GM19239 (cell line): Measurements from ENCODE around the gene BATF.

ENCODE experiments used
- DNase-seq: peaks from one replicate; pipeline ENCODE4 v3.0.0; 2011; ENCODE audit warnings: low spot score; ENCODE audit not compliant: insufficient read length
- FAIRE-seq: peaks from 2 replicates; lab custom pipeline; 2011; peaks lifted over from hg19 to GRCh38; lab: Jason Lieb, UNC

Gene BATF

DNA sequence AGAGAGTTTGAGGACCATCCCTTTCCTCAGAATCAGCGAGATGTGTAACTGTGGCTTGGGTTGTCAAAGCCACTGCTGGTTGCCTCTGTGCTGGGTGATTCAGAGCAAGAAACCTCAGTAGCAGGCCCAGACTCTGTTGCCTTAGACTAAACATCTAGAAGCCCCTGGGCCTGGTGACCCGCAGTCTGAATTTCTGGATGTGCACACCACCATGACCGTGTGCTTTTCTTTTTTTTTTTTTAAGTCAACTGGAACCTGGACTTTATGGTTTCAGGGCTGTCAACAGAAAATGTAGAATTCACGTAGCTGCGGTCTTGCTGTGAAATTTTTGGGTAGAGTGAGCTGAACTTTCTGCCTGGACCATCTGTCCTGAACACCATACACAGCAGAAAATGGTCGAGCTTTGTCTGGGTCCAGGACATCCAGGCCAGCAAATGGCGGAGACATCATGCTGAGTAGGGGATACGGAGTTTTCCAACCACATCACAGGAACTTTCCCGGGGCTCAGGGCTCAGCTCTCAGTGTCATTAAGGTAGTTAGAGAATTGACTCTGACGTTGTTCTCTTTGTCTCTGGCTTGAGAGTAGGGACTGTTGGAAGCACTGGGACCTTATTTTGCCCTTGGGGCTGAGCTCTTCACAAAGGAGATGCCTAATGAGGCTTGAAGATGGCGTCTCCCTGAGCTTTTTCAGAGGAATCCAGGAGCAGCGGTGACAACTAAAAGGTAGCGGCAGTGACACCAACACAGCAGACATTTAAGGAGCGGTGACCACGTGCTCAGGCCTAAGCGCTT, 23.0 kb upstream of the BATF start:
- DNase-seq (no peak), FAIRE-seq (peak; percentile 91)

- DNase-seq (no peak), FAIRE-seq (peak; percentile 64)
These were observed 21.2 kb upstream of the BATF start for GRCh38 chr14:75501080-75501479.

DNA sequence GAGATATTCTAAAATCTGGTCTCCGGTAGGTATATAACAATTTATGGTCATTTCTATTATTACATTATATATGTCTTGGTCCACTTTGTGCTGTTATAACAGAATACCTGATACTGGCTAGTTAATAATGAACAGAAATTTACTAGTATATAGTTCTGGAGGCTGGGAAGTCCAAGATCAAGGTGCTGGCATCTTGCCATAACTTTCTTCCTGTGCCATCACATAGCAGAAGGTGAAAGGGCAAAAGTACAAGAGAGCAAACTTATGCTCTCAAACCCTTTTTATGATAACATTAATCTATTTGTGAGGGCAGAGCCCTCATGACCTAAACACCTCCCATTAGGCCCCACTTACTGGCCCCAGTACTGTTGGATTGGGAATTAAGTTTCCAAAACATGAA, 17.9 kb upstream of the BATF start:
- FAIRE-seq (no peak), DNase-seq (no peak)

GRCh38 chr14:75506930-75507329, 15.3 kb upstream of the BATF start:
- FAIRE-seq (no peak), DNase-seq (no peak)

DNA sequence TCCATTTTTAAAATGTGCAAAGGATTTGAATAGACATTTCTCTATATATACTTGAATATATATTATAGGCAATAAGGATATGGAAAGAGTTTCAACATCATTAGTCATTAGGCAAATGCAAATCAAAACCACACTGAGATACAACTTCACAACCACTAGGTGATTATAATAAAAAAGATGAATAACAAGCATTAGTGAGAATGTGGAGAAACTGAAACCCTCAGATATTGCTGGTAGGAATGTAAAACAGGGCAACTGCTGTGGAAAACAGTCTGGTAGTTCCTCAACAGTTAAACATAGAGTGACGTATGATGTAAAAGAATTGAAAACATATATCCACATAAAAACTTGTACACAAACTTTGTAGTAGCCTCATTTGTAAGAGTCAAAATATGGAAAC, 11.7 kb upstream of the BATF start:
- FAIRE-seq (no peak), DNase-seq (no peak)

DNA sequence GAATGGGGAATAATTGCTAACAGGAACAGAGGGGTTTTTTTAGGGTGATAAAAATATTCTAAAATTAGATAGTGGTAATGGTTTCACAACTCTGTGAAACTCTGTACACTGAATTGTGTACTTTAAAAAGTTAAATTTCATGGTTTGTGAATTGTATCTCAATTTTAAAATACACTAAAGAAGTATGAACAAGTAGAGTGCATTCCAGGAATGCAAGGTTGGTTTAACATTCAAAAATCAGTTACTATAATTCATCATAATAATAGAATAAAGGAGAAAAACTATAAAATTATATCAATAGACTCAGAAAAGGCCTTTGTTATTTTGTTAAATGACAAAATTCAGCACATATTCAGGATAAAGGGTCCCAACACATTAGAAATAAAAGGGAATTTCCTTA, 11.1 kb upstream of the BATF start:
- DNase-seq: no peak
- no peak for FAIRE-seq

DNA sequence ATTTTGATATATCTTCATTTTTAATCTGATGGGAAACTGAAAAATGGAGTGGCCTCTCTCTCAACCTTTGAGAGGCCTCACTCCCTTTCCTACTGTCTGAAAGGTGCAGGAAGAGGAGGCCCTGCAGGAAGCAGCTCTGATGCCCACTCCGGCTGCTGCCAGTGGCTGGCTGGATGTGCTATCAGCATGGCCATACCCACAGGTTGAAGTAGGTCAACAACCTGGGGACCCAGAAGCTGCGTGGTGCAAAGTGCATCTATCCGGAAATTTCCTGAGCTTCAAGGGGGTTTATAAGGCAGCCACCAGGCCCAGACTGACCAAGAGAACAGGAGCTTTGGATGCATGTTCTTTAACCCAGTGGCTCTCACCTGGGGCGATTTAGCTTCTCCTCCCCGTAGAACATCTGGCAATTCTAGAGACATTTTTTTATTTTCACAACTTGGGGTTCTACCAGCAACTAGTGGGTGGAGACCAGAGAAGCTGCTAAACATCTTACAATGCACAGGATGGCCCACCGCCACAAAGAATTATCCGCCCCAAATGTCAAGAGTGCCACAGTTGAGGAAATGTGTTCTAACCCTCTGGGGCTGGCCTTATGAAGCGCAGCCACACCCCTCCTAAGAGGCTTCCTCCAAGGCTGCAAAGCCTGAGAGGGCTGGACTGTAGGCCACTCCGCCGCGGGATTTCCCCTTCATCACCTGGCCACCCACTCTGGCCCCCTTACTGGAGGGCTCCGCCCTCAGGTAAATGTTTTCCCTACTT, 8.2 kb upstream of the BATF start:
- FAIRE-seq: no peak

GRCh38 chr14:75514673-75515628, 7.3 kb upstream of the BATF start:
- FAIRE-seq (peak; percentile 97), DNase-seq (no peak)

More for the DNA sequence above, 8.2 kb upstream of the BATF start:
- no peak for DNase-seq

DNA sequence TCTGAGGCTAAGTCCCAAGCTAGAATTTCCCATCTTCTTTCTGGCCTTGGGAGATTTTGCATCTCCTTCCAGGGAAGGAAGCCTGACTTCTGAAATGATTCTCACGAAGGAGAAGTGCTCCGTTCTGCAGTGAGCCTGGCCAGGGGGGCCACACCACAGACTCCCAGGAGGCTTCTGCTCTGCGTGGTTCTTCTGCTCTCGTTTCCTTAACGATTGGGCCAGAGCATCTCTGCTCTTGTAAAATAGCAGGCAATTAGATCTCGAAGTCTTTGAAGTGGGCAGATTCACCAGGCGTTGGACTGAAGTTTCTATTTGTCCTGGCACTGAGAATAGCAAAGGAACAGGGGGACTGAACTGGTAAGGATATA, 6.7 kb upstream of the BATF start:
- no peak for FAIRE-seq
- no peak for DNase-seq

DNA sequence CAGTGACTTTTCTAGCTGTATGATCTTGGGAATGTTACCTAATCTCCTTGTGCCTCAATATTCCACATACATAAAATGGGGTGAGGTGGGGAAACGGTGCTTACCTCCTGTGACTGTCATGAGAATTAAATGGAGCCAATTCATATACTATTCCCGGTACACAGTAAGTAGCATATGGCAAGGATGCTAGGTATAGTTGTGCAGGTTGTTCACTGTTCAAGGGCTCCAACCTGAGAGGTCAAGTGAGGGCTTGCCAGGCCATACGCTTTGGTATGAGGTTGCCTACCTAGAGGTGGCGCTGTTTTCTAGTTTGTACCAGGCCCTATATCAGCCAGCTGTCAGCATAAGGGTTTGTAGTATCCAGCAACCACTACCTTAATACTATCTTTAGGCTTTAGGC, 3.6 kb upstream of the BATF start:
- FAIRE-seq (peak; percentile 54), DNase-seq (no peak)

- FAIRE-seq: peak; percentile 61
- DNase-seq: no peak
These were observed 2.9 kb upstream of the BATF start for GRCh38 chr14:75519394-75519793.

- DNase-seq: no peak
These were observed 2.2 kb upstream of the BATF start for GRCh38 chr14:75519826-75520728.

DNA sequence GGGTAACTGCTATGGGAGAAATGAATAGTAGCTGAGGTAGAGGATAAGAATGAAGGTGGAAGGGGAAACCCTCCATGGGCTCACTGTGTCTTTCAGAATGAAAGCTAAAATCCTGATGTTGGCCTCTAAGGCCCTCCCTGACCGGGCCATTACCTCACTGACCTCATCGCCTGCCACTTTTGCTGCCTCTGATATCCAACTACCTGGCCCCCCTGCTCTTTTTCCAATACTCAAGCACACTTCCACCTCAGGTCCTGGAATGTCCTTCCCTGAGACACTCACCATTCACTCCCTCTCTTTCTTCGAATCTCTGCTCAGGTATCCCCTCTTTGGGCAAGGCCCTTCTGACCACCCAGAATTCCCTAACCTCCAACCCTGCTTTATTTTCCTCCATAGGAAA, 1.4 kb upstream of the BATF start:
- FAIRE-seq (no peak), DNase-seq (no peak)

More at GRCh38 chr14:75519826-75520728, 2.2 kb upstream of the BATF start:
- FAIRE-seq: no peak

DNA sequence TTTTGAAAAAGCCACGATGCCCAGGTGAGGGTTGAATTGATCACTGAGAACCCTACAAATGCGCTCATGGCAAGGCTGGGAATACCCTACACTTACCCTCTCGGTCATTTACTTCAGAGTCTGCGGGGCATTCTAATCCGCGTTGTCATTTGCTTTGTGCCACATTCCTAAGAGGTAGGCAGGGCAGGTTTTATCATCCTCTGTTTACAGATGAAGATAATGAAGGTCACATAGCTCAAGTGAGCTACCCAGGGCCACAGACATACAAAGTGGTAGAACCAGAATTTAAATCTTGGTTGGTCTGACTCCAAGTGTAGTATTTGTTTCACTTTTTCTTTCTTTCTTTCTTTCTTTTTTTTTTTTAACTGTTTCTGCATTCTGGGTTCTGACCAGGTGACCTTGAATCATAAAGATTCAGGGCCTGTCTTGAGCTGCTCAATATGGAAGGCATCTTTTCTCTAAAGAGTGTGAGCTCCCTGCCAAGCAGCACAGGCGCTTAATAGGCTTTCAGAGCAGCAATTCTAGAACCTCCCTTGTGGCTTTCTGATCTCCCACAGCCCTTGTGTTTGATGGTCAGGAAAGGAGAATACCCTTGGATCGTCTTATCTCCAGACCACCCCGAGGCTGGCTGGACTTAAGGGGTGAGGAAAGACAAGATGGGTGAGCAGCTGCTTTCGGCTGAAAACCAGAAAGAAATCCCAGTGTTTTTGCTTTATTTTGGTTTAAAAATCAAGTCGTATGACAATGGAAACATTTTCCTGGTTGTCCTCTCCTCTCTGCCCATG, 662 bp upstream of the BATF start:
- no peak for FAIRE-seq
- no peak for DNase-seq

DNA sequence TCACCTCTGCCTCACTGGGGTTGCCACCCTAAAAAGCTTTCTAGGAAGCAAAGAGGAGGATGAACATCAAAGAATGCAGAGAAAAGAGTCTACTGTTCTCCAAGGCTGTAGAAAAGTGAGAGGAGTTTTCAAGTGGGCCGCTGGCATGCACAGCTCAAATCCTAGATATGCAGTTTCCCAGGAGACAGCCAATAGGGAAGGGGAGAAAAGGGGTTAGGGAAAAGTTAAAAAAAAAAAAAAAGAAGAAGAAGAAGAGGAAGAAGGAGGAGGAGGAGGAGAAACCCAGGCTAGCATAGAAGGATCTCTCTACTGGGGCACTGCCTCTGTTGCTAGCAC, 682 bp downstream of the BATF start:
- FAIRE-seq: no peak
- DNase-seq: no peak

DNA sequence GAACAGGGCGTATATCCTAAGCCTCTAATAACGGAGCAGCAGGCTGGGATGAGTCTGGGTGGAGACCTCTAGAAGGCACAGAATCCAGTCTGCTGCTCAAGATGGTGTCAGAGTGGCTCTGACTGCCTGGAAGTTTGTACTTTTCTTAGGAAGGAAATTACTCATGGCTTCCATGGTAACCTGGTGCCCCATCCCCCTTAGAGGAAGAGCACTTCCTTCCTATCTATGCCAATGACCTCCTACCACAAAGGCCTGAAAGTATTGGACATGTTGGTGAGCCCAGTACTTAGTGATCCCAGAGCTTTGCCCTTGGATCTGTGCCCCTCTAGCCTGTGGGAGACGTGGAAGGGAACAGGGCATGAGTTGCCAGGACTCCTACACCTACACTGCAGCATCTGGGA, 1.5 kb downstream of the BATF start:
- FAIRE-seq: peak; percentile 57
- no peak for DNase-seq

DNA sequence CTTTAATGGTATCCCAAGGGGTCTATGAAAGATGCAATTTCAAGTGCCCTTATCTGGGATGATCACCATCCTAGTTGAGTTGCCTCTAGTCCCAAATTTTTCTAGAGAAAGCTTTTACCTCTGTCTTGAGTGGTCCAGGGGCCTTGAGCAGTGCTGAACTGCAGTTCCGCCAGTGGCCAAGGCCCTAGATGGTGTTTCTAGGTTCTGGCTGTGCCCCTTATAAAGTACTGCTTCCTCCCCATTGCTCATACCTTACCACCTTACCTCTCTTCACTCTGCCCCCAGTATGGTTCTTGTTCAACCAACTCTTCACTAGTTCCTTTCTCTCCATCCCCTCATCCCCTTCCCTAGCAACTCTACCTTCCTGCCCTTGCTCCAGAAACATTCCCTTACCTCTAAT, 3.7 kb downstream of the BATF start:
- FAIRE-seq: no peak

GRCh38 chr14:75527449-75528163, 5.3 kb downstream of the BATF start:
- DNase-seq: no peak
- FAIRE-seq: no peak

More for the DNA sequence above, 3.7 kb downstream of the BATF start:
- no peak for DNase-seq
